GM18858 (cell line): ENCODE data around the gene IFNA6.
"Not testable (repeated sequence)": the region's sequence is repeated elsewhere in the genome, so short reads cannot be mapped to it uniquely, and the experiment has no call there.

Source experiments
- ATAC-seq: cut with Tn5 transposase; IDR thresholded peaks from one replicate; pipeline ENCODE4 v1.9.1; 2021; ENCODE audit not compliant: unreplicated experiment

Gene IFNA6

DNA sequence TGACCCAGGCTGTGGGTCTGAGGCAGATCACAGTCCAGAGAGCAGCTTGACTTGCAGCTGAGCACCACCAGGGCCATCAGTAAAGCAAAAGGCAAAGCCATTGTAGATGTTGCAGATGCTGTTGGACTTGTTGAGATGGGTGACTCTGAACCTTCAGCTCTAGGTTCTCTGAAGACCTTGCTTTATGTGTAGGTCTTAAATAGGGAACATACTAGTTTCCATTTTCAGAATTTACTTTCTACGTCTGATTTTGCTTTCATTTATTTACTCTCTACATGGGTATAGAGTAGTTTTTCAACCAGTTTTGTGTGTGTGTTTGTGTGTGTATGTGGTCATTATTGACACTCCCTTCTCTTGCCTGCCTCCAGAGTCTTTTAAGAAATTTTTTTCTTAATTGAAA lies at the start of gene IFNA6:
Gene IFNA6, minus strand, starts transcription at position 101 of the 400 bp plus-strand sequence. Its CDS starts 0 bp downstream, at position 101.
- no peak for ATAC-seq

DNA sequence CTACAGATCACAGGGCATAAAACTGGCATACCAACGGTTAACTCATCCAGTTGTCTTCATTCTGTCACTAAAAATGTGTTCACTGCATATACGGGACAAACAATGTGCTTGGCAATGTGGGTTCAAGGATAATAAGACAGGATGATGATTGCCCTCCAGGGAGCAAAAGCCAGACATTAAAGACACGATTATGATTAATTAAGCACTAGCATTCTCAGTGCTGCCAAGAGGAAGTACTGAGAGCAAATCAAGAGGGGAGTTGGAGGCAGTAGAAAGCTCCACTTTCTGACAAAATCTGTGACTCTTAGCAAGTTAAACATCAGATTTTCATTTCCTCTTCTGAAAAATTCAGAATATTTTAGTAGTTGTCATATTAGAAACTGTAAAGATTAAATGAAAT lies 49.3 kb upstream of the IFNA6 start:
- ATAC-seq: no peak

DNA sequence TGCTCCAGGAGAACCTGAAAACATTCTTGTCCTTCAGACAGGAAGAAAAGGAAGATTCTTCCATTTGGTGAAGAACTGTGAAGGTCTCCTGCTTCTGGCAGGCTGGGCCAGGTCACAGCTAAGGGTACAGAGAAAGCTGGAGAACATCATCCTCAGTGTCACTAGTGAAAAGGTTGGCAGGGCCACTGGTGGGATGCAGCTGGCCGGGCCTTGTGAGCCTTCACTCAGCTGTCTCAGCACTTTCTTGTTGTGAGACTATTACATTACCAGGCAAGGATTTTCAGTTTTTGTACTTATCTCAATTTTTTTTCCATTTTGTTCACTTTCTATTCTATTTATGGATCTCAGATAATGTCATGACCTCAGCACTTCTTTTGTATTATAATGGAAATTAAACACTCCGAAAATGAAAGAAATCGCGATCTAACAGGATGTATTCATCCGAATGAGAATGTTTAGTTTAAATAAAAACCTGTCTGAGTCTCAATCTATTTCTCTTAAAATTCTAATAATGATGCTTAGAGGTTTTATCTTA lies 48.3 kb upstream of the IFNA6 start:
- no peak for ATAC-seq

DNA sequence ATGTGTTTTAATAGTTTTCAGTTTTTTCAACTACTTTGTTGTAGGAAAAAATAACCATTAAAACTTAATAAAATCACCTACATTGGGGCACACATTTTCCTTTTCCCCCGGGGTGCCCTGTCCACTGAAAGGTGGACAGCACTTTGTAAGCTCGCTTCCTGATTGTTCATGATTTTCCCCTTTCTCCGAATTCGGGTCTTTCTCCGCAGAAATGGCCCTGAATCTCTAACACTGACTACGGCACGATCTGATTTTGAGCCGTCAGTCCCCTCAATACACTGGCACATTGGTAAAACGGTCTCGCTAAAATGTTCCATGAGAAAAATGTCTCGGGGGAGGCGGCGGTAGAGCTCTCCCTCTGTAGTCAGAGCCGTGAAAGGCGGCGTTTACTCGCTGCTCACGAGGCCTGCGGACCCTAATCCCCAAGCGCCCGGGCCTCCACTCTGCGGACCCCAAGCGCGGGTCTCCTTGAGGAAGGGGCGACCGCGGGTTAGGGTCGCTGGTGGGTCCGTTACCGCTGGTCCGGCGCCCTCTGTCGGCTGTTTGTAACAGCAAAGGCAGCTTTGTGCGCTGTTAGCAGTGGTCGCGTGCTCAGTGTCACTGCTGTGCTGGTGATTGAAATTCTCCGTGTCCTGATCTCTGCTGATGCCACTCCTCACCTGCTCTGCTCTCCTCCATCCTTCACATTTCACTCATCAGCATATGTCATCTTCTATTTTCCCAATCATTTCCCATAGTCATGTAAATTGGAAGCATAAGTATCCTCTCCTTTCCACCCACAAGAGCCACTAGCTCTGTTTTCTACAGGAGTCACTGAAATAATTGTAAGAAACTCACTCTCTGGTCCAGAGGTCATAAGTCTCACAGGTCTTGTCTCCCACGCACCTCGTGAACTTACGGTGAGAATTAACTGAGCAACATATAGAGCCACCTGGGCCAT lies 45.4 kb upstream of the IFNA6 start:
- peak; percentile 59 for ATAC-seq

DNA sequence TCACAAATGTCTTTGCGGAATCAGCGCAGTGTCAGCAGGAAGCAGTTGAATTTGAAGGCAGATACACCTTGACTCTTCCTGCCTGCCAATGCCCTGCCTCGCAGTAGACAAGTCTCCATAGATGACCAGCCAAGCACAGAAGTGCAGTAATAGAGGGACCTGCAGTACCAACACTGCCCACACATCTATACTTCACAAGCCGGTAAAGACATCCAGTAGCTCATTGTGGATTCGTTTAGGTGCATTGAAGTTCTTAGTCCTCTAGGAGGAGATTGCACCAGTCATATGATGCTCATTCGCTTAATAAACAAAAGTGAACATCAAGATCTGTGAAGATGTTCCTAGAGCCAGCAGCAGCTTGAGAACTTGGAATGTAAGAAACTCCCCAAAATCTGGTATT lies 41.6 kb upstream of the IFNA6 start:
- peak; percentile 59 for ATAC-seq

DNA sequence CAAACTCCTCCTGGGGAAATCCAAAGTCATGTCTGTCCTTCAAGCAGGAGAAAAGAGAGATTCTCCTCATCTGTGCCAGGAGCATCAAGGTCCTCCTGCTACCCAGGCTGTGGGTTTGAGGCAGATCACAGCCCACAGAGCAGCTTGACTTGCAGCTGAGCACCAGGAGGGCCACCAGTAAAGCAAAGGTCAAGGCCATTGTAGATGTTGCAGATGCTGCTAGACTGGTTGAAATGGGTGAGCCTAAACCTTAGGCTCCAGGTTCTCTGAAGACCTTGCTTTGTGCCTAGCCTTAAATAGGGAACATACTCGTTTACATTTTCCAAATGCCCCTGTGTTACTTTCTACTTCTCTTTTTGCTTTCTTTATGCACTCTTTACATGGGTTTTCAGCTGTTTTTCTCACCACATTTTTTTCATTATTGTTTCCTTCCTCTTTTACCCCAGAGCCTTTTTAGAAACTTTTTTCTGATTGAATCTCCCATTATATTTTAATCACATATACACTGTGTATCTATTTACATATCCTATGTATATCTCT lies 34.5 kb upstream of the IFNA6 start, which contains the start of gene IFNA2:
Gene IFNA2, minus strand, starts transcription at position 268 of the 540 bp plus-strand sequence. Its CDS starts 69 bp downstream, at position 199.
- no peak for ATAC-seq

DNA sequence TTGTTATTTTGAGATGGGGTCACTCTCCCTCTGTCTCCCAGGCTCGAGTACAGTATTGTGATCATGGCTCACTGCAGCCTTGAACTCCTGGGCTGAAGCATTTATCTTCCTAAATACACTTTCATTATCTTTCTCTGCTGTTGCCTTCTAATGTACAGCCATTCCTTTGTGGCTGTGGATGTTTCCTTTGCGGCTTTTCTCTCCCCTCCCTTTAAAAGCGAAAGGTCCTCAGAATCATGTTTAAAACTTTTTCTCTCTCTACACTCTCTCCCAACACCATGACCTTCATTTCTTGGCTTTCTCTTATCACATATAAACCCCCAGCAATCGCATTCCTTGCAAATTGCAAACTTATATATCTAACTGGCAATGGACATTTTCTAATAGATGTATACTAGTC lies 32.9 kb upstream of the IFNA6 start:
- no peak for ATAC-seq

DNA sequence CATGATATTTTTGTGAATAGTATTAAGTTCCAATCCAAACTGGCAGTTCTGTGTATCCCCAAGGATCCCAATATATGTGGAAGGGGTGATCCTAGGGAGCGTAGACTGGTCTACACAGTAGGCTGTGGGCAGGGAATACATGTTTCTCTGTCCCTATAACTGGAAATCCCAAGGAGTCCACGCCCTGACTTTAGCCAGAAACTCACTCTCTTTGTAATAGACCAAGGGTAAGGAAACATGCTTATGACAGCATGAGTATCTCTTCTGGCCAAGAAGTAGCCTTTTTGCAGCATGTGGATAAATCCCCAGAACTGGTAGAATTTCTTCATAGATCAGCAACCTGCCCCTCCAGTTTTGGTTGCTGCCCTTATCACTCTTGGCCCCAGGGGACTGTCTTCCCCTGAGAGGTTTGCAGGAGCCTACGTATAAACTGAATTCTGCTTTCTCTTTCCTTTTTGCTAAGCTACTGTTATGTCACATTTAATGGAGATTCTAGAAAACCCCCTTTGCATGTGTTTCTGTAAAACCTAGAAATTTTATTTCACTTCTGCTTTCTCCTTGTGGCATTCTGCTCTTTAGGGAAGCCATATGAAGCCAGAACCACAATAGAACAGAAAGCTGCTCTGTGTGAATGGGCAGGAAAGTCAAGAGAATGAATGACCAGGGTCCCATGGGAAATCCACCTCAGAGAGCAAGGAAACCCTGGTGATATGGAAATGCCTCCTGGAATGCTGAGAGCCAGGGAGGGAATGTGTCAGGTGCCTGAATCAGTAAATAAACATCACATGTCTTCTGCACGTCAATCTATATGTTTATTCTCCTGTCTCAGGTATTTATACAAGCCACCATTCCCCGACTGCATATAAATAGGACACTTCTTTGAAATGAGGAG lies 31.0 kb upstream of the IFNA6 start:
- ATAC-seq: peak; percentile 98

DNA sequence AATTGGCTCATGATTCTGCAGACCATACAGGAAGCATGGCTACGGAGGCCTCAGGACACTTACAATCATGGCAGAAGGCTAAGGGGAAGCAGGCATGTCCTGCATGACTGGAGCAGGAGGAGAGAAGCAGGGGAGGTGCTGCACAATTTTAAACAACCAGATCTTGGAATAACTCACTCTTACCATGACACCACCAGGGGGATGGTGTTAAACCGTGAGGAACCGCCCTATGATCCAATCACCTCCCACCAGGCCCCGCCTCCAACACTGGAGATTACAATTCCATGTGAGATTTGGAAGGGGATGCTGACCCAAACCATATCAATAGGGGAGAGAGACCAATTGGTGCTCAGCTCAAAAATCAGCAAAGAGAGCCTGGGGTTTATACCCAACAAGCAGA lies 20.8 kb upstream of the IFNA6 start:
- ATAC-seq: not testable (repeated sequence)

DNA sequence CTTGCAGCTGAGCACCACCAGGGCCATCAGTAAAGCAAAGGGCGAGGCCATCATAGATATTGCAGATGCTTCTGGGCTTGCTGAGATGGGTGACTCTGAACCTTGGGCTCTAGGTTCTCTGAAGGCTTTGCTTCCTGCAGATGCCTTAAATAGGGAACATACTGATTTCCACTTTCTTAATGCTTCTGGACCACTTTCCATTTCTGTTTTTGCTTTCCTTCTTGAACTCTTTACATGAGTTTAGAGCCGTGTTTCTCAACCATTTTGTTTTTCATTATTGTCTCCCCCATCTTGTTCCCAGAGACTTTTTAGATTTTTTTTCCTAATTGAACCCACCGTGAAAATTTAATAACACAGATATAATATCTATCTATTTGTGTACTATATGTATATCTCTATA lies 17.3 kb upstream of the IFNA6 start, which contains the start of gene IFNA13:
Gene IFNA13, minus strand, starts transcription at position 101 of the 400 bp plus-strand sequence. Its CDS starts 47 bp downstream, at position 54.
- no peak for ATAC-seq

DNA sequence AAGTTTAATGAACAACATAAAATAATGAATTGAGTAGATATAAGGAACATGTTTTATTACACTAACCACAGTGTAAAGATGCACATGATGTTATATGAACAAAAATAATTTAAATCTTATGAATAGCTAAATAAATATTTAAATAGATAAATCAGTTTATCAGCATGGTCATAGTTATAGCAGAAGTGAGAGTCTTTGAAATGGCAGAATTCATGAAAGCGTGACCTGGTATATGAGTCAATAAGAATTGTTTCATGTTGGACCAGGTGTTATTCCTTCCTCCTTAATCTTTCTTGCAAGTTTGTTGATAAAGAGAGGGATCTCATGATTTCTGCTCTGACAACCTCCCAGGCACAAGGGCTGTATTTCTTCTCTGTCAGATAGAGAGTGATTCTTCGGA lies 16.5 kb upstream of the IFNA6 start:
- peak; percentile 97 for ATAC-seq

DNA sequence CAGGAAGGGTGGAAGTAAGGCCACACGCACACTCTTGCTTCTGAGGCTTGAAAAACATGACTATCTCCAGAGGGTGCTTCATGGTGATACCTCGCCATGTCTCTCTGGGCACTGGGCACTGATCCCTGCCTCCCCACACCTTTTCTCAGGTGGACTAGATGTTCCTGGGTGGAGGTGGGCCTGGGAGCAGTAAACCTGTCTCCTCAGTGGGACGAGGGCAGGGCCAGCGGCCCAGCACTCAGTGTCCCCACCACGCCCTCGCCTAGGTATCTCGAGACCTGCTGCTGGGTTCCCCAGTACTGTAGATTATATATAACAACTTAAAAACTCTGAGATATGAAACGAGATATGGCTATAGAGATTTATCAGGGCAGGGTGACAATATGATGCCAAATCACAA lies 11.6 kb upstream of the IFNA6 start:
- no peak for ATAC-seq

DNA sequence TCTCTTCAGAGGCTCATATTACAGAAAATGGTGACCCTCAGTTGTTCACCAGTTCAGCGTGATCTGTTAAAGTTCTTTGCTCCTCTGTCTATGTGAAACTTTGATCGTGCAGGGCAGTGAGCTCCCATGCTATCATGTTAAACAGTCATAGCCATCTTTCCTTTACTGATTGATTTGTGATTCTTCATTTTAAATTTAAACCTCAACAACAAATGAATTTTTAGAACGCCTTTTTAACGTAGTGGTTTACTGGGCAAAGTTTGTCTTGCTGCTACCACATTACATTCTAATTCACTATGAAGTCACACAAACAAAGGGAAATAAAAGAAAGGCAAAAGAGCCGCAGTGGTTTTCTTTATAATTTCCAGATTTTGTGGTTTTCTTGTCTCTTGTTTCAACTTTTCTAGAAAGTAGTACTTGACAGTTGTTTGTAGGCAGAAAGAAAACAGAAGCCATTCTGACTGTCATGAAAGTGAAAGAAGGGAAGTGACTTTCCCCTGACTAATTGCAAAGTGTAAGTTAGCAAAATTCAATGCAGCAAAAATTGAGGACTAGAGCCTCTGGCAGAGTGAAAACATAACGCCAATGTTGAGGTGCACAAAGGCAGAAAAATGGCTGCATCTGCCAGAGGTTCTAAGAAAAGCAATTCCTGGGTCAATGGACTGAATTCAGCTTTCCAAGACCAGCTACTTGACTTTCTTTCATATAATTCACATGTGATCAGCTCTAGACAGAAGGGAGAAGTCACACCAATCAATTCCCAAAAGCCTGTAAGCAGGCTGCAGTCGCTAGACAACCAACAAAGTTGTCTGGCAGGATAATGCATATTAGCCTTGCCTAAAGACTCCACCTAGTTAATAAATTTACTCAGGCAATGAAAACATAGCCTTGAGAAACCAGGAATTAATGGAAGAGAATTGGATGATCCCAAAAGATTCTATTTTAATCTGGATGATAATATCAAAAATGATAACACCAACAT lies 7.1 kb upstream of the IFNA6 start:
- peak; percentile 92 for ATAC-seq

DNA sequence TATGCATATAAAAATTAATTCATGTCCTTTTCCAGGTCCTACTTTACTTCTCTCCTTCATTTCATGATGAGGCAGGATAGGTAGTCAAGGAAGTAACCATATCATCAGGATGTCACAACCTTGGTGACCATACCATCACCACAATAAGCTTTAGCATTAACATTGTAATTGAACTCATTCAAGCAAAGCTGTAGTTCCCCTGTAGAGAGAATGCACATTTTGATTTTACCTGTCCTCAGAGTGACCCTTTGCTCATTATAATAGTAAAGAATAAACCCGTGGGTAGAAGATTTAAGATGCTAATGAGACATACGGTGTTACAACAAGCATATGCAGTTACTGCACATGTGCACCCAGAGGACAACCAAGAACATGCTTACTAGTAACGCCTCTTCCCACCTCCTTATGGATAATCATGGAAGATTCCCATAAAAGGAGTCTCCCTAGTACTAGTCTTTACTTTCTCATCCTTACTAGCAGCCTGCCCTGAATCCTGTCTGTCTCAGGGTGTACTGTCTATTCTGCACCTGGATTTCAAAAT lies 2.2 kb downstream of the IFNA6 start:
- no peak for ATAC-seq

DNA sequence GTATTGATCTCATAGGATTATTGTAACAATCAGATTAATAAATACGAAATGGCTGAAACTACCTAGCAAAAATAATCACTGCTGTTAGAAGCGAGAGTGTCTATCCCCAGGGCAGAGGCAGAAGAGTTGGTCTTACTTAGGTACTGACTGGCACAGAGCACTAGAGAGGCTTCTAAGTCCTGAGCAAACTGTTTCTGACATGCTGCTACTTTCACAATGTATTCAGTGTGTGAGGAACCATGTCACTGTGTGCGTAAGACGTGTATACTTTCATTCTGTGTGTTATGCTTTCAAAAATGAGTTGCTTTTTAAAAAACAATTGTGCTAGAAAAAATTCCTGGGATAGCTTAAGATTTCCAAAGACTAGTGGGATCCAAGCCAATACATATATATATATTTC lies 10.0 kb downstream of the IFNA6 start:
- ATAC-seq: no peak

DNA sequence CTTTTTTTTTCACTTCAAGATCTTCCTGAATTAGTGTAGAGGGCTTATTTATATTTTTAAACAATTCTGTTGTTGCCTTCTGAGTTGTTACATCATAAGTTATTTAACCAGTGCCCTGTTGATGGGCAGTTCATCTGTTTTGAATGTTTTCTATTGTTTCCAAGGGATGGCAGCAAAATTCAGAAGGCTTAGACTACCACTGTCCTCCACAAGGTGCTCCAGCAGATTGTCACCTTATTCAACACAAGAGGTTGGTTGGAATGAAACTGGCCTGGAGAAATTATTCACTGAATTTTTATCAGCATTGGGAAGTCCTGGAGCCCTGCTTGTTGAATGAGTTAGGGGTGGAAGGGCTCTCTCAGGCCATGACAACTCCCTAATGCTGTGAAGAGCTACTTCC lies 14.2 kb downstream of the IFNA6 start:
- no peak for ATAC-seq

DNA sequence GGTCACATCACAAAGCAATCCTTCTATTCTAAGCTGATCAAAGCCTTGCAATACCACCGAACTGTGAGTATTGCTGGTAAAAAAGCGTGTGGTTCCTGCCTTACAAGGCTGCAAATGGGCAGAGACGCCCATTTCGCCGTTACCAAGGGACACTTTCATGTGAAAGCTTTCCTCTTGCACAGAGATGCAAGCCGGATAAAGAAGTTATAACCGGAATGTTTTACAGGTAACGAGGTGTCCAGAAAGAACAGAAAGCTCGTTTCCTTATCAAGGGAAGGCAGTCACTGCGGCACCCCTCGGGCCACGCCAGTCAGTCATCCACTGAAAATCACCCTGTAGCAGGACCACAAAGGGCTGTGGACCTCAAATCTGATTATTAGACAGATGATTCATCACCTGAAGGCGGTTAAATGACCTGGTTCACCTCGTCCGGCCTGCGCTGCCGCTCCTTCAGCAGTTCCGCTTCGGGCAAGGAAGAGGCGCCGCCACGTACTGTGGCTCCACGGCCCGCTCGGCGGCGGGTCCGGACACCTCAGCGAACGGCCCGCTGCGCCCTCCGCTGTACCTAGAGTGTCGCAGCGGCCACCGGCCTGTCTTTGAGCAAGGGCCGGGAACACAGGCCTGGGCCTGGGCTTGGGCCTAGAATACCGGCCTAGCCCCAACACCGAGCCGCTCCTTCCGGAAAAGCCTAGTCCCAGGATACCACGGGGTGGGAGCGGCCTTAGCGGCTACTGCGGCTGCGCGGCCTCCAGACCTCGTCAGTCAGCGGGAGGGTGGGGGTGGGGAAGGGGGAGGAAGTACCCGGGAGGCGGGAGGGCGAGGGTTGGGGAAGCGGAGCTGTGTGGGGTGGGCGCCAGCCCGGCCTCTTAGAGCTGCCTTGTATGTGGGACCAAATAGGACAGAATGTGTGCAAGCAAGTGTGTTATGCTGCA lies 15.7 kb downstream of the IFNA6 start, which contains the start of gene KLHL9:
Gene KLHL9, minus strand, starts transcription at position 704 of the 932 bp plus-strand sequence. Its CDS starts 545 bp downstream, at position 159.
- peak; percentile 80 for ATAC-seq

DNA sequence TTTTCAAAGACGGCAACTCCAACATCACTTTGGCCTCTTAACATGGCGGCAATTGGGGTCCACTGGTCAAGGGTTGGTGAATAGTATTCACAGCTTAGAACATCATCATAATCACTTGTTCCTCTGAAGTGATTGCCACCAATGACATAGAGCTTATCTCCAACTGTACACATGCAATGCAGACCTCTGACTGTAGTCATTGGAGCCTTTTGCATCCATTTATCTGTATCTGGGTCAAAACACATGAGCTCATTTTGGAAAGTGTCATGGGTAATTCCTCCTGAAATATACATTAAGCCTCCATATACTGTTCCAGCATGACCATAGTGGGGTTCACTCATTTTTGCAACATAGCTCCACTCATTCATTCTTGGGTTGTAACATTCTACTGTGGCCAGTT lies 17.5 kb downstream of the IFNA6 start:
- ATAC-seq: no peak
